HTERT RPE-1 (cell line): ENCODE measurements around the gene RAF1.

Experiments
- in situ Hi-C: fragments of 300-500 bp; cut with MboI; formaldehyde crosslinking; loops from 4 replicates; pipeline ENCODE4 v1.14.3; 2020; ENCODE audit warnings: low sequenced_read_pairs

RAF1 gene

DNA sequence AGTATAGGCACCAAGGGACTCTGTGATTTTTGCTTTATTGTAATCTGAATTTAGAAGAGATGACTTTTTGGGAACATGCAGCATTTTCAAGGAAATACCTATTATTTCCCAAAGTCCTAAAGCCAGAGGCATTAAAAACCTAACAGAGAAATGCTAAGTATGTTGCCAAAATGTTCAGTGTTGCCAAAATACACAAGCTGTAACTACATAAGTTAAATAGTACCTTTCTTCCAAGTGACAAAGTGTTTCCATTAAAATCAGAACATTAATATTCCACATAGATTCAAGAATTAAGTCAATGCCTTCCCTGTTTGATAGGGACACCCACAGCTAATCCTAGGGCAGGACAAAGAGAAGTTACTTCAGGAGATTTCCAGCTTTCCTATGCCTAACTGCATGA lies 65.0 kb downstream of the RAF1 start:
- in situ Hi-C loops: no loop called here

DNA sequence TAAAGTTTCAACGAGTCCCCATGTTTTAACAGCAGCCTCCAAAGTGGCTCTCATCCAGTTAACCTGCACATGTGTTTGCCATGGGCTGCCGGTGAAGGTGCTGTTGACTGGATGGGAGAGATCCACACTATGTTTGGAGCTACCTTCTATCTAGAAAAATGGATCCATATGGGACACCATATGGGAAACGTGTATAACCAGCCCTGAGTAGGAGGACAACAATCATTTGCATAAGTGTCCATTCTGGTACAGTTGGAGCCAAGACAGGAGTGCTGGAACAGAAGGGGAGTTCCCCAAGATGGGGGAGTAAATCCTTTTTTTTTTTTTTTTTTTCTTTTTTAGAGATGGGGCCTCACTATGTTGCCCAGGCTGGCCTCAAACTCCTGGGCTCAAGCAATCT lies 70.4 kb downstream of the RAF1 start:
- in situ Hi-C loops: no loop called here

DNA sequence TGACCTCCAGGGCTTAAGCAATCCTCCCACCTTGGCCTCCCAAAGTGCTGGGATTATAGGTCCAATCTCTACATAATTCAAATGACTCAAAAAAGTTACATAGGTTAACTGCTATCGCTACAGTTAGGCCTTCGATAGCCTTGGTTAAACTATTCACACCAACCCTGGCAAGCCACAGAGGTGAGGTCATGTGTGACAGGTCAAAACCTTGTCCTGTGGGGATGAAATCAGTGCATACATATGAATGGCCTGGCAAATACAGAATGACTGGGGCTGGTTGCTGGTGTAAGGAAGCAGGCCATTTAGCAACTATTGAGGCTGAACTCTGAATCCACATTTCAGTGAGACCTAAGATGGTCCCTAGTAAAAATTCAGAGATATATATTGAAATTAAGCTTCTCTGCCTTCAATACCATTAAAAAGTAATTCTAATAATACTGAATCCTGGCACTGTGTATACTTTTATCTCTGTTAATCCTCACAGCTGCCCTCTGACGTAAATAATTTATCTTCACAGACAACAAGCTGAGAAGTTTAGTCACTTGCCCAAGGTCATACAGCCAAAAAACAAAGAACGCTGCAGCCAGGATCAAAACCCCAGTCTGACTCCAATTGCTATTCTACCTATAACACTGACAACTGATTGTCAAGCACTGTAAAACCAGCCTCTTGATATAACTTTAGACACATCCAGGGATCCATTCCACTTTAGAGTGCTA lies 71.8 kb downstream of the RAF1 start:
- in situ Hi-C loops: no loop called here

DNA sequence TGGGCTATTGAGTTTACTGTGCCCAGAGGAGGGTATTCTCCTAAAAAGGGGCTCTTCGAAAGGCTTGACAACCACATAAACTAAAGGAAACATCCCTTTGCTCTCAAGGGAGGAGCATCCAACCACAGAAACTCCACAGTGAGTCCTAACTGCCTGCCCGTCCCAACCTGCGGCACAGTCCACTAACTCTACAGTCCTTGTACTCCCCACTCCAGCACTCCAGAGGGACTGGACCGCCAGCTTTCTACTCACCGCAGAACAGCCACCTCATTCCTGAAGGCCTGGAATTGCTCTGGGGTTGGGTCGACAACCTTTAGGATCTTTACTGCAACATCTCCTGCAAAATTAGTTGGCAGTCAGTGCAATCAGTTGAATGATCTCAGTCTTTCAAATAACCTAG lies 72.5 kb downstream of the RAF1 start:
- in situ Hi-C loops: no loop called here

DNA sequence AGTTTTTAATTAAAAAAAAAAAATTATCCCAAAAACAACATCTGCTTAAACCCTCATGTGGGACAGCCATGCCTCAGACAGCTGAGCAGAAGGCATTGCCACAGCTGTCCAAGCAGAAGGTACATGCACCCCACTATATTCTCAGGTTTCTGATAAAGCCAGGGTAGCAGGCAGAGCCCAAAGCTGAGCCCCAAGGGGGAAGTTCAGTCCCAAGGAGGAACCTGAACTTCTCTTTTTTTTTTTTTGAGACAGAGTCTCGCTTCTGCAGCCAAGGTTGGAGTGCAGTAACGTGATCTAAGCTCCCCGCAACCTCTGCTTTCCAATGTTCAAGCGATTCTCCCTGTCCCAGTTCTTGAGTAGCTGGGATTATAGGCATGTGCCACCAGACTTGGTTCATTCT lies 73.8 kb downstream of the RAF1 start:
- in situ Hi-C loops: no loop called here

GRCh38 chr3:12588039-12589009 lies 75.6 kb downstream of the RAF1 start:
- in situ Hi-C loops: no loop called here

DNA sequence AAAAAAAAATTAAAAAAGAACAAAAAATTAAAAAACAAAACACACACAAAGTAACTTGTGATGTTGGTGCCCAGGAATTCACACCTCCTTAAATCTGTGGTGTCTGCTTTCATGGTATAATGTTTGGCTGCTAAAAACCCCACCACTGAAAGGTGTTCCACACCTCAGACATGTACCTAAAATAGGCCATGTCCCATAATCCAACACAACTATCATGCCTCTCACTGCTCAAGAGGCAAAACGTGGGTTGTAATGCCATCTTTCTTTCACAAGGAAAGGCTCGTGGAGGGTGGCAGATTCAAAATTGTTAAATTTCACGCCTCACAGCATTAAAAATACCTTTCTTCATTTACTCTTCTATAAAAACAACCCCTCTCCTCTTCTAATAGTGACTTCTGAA lies 77.5 kb downstream of the RAF1 start:
- in situ Hi-C loops: no loop called here

- in situ Hi-C loops: no loop called here
Observed at GRCh38 chr3:12585970-12586369, 77.9 kb downstream of the RAF1 start.

DNA sequence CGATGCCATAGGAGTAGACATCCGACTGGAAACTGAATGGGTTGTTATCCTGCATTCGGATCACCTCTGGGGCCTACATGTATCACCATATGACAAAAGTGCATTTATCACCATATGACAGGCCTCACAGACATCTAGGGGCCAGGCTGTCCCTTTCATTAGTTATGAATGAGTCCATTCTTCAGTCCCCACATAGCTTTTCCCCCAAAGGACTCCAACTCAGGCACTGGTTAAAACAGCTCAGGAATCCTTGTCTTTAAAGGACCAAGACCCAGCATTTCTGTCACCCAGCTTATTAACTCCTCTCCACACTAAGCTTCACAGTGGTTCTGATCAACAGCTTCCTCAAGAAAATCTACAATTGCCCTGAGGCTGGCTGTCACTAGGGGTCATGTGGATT lies 78.7 kb downstream of the RAF1 start:
- in situ Hi-C loops: no loop called here

- in situ Hi-C loops: no loop called here
Observed at GRCh38 chr3:12584083-12584482, 79.8 kb downstream of the RAF1 start.

DNA sequence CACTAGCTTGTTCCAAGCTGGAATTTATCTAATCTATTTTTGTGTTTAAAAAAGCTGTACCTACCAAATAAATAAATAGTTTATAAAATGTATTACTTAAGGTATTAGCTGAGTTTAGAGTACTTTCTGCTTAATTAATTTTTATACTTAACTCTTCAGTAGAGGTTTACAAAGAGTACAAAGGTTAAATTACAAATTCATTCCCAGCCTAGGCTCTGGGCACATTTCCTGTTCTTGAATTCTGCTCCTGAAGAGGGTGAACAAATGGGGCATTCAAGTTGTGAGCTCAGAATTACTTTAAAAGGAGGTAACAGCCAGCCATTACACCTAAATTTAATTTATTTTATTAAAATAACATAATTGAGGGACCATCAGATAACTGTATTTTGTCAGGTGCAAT lies 80.6 kb downstream of the RAF1 start:
- in situ Hi-C loops: no loop called here

GRCh38 chr3:12582730-12583129 lies 81.2 kb downstream of the RAF1 start:
- in situ Hi-C loops: no loop called here

DNA sequence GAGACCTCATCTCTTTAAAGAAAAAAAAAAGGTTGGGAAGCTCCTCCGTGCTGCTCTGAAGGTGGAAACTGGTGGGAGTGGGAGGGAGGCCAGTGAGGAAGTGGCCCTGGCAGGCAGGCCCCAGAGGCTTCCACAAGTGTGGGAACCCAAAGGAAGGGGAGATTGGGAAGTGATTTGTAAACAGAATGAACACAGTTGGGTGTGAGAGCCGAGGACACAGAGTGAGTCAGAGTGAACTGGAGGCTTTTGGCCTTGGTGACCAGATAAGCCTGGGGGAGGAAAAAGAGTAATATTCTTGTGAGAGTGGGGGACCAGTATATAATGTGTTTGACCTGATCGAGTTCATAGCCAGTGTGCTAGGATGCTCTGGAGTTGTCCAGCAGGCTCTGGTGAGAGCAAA lies 84.0 kb downstream of the RAF1 start:
- in situ Hi-C loops: no loop called here

GRCh38 chr3:12579456-12579855 lies 84.5 kb downstream of the RAF1 start:
- in situ Hi-C loops: no loop called here

DNA sequence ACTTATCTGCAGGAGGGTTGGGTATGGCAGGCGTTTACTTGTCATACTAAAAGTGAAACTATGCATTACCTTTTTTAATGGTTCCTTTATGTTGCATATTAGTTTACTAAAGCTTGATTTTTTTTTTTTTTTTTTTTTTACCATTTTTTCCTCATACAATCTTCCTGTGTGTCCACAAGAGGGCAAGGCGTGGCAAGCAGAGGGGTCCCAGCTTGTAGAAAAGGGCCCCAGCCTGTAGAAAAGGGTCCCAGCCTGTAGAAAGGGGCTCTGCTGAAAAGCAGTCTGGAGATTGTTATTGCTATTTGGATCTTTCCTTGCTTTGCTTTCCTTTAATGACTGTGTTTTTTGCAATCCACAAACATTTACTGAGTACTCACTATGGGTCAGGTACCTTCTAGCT lies 85.2 kb downstream of the RAF1 start:
- in situ Hi-C loops: no loop called here

GRCh38 chr3:12577379-12577778 lies 86.5 kb downstream of the RAF1 start:
- in situ Hi-C loops: no loop called here

DNA sequence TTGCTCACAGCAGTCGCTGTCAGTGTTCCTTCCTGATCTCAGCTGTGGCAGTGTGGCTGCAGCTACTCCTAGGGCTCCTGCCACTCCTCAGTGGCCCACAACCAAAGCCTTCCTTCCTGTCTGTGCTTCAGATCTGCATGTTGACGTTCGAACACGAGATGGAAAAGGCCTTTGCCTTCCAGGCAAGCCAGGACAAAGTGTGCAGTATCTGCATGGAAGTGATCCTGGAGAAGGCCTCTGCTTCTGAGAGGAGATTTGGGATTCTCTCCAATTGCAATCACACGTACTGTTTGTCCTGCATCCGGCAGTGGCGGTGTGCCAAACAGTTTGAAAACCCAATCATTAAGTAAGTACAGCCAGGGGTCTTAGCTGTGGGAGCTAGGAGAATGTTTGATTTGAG lies 89.3 kb downstream of the RAF1 start:
- in situ Hi-C loops: no loop called here

- in situ Hi-C loops: no loop called here
Observed at GRCh38 chr3:12574131-12574530, 89.8 kb downstream of the RAF1 start.

DNA sequence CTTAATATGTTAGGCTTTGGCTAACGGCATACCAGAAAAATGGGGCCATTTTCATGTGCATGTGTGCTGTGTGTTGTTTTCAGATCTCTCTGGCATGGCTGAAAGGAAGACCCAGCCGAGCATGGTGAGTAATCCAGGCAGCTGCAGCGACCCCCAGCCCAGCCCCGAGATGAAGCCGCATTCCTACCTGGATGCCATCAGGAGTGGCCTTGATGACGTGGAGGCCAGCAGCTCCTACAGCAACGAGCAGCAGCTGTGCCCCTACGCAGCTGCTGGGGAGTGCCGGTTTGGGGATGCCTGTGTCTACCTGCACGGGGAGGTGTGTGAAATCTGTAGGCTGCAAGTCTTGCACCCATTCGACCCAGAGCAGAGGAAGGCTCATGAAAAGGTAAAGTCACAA lies 91.9 kb downstream of the RAF1 start:
- in situ Hi-C loops: no loop called here

- in situ Hi-C loops: no loop called here
Observed at GRCh38 chr3:12569836-12570235, 94.1 kb downstream of the RAF1 start.

- in situ Hi-C loops: no loop called here
Observed at GRCh38 chr3:12568747-12569146, 95.2 kb downstream of the RAF1 start.

GRCh38 chr3:12566976-12567375 lies 96.9 kb downstream of the RAF1 start:
- in situ Hi-C loops: no loop called here
